ENCODE data around the gene KCNJ18.
"Not testable (repeated sequence)": the region's sequence is repeated elsewhere in the genome, so short reads cannot be mapped to it uniquely, and the experiment has no call there.

The KCNJ18 gene

GRCh38 chr17:21702940-21703640 lies 10.8 kb downstream of the KCNJ18 start:
- not testable (repeated sequence) for DNase-seq (ENCODE audit: low spot score)

DNA sequence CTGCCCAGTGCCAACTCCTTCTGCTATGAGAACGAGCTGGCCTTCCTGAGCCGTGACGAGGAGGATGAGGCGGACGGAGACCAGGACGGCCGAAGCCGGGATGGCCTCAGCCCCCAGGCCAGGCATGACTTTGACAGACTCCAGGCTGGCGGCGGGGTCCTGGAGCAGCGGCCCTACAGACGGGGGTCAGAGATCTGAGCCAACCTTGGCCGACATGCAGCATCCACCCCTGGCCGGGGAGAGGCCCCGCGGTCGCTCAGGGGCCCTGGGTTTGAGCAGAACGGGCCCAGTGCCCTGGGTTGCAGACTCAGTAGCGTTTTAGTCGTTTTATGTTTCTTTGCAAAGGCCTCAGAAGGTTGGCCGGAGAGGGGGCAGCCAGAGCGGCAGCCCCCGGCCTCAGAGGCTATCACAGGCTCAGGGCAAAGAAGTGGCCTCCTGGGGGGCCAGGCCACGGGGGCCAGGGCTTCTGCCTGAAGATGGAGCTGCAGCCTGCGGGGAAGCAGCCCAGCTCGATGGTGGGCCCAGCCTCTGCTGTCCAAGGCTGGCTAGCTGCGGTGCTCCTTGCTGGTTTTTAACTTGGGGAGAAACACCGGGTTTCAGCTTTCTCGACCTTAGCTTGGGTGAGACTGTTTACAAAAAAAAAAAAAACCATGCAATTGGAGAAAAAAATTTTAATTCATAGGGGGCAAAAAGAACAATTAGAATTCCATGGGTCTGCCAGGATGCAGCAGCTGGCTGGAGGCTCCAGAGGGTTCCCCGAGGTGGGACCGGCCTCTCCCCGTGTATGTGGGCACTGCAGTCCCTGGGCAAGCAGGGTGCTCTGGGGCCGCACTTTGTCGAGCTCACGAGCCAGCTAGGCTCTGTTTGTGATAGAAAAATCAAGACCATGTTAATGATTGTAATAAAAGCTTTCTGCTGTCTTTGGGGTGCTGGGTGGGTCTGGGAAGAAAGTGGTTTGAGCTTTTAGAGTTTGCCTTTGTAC lies 11.9 kb downstream of the KCNJ18 start:
- DNase-seq (ENCODE audit: low spot score): not testable (repeated sequence)

- DNase-seq (ENCODE audit: low spot score): no peak
Measured at GRCh38 chr17:21705021-21705601, 12.8 kb downstream of the KCNJ18 start.

GRCh38 chr17:21705746-21706145 lies 13.4 kb downstream of the KCNJ18 start:
- DNase-seq (ENCODE audit: low spot score): not testable (repeated sequence)

DNA sequence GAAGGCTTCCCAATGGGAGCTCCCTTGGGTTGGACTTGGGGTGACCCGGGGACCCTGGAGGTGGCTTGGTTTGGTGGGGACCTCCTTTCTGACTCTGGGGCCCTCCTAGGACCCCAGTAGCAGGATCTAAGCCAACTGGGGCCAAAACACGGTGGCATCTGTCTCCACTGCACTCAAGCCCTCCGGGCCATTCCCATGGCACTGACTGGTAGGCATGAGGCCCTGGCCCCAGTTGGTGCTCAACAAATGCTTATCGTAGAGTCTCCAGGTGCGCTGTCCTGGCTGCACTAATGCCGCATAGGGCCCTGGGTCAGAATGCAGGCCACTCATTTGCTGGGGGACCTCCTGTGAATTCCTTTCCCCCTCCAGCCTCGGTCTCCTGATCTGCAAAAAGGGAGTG lies 14.2 kb downstream of the KCNJ18 start:
- DNase-seq (ENCODE audit: low spot score): not testable (repeated sequence)

GRCh38 chr17:21707131-21707530 lies 14.8 kb downstream of the KCNJ18 start:
- not testable (repeated sequence) for DNase-seq (ENCODE audit: low spot score)

- DNase-seq (ENCODE audit: low spot score): not testable (repeated sequence)
Measured at GRCh38 chr17:21707711-21708611, 15.6 kb downstream of the KCNJ18 start.

- not testable (repeated sequence) for DNase-seq (ENCODE audit: low spot score)
Measured at GRCh38 chr17:21708612-21709535, 16.6 kb downstream of the KCNJ18 start.

GRCh38 chr17:21709994-21710393 lies 17.7 kb downstream of the KCNJ18 start:
- not testable (repeated sequence) for DNase-seq (ENCODE audit: low spot score)

DNA sequence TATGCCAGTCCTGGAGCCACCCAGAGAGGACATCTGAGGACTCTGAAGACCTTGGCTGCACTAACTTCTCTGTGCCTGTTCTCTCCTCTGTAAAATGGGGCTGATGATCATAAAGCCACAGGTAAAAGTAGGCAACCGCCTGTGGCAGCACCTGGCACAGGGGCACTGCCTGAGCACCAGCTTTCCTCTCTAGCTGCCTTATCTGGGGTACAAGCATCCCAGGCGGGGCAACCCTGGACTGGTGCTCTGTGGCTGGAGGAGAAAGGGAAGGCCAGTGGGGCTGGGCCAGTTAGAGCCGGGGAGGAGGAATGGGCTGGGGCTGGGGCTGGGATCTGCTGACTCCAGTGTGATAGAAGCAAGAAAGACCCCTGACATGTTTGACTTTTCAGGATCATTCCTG lies 18.2 kb downstream of the KCNJ18 start:
- not testable (repeated sequence) for DNase-seq (ENCODE audit: low spot score)

GRCh38 chr17:21711182-21711581 lies 18.9 kb downstream of the KCNJ18 start:
- no peak for DNase-seq (ENCODE audit: low spot score)

DNA sequence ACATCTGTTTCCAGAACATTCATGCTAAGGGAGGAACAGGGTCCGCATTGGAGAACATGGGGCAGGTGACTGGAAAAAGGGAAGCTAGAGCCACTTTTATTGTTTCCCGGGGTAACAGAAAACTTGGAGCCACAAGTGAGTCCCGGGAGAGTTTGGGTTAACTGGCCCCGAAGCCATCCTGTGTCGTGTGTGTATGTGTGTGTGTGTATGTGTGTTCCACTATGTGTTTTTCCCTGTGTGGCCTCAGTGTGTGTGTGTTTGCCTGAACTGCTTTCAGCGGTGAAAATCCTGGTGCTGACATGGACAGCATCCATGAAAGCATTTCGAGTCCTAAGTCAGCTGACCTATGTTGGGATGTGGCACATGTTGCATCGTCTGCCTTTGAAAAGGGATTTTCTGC lies 20.7 kb downstream of the KCNJ18 start:
- not testable (repeated sequence) for DNase-seq (ENCODE audit: low spot score)

GRCh38 chr17:21713631-21714030 lies 21.3 kb downstream of the KCNJ18 start:
- not testable (repeated sequence) for DNase-seq (ENCODE audit: low spot score)

GRCh38 chr17:21714676-21715075 lies 22.4 kb downstream of the KCNJ18 start:
- not testable (repeated sequence) for DNase-seq (ENCODE audit: low spot score)

DNA sequence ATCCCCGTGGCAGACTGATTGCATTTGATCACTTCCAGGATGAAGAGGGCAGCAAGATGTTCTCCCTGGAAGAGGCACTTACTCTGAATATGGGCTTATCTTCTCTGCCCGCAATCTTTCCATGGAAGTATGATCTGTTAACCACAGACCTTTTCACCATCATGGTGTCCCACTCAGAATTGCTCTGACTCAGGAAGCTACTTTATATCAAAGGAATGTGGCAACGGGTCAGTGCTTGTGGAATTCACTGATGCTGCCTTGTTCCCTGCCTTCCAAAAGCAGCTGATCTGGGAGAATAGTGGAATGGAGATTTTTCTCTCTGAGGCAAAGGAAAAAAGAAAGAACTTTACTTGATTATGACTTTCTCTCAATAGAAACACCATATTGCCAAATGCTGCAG lies 23.6 kb downstream of the KCNJ18 start:
- DNase-seq (ENCODE audit: low spot score): not testable (repeated sequence)

DNA sequence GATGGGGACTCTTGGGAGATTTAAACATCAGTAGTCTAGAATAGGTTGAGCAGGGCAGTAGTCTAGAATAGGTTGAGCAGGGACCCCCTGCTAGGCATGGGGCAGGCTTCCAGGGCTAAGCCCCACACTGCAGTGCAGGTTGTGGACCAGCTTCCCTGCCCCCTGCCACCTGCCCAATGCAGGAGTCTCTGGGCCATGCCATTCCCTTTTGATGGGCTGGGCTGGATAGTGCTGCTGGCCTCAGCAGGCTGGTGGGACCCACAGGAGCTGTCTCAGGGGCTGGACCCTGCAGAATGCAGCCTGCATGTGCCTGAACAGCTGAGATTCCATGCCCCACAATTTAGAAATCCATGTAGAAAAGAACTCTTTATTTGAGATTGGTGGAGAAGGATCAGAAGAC lies 26.6 kb downstream of the KCNJ18 start:
- not testable (repeated sequence) for DNase-seq (ENCODE audit: low spot score)

DNA sequence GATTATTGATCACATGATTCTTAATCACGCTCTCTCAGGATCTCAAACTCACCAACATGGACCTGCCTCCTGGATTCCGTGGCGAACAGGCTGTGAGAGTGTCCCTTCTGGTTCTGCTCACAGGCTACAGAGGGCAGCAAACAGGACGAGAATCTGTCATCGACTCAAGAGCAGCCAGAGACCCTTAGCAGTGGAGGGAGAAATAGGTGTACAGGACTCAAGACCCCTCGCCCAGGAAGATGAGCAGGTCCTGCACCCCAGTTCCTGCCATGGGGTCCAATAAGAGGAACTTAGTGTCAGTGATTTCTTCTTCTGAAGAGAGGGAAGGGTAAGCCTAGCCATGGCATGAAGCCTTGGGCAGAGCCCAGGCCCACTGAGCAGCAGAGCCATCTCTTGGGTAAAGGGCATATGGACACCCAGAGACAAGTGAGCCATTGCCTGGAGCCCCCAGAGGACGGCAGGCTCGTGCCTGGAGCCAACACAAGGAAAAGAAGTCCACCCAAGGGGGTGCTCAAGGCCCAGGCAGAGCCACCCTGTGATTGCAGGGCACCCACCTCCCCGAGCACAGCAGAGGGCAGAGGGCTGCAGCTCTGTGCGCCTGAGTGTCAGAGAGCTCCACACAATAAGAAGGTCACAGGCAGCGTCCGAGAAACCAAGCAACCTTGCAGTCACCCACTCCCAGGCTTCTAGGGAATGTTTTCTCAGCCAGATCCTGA lies 27.3 kb downstream of the KCNJ18 start:
- DNase-seq (ENCODE audit: low spot score): not testable (repeated sequence)

- not testable (repeated sequence) for DNase-seq (ENCODE audit: low spot score)
Measured at GRCh38 chr17:21720566-21720965, 28.2 kb downstream of the KCNJ18 start.

GRCh38 chr17:21722268-21722667 lies 29.9 kb downstream of the KCNJ18 start:
- DNase-seq (ENCODE audit: low spot score): not testable (repeated sequence)

Data from iPS-NIHi11 (cell line).